GM23338 (cell line): Measurements from ENCODE around the gene MMP1. TPM values are rescaled to one million over a fixed set of nuclear protein-coding genes. Genes with fewer than 3 reads are reported as not detected.

Experiments used
- ATAC-seq: fragments of 200-7000 bp; cut with Tn5 transposase; 3 replicates; pipeline ENCODE4 v1.9.1; 2020
- DNase-seq: peaks from one replicate; pipeline ENCODE4 v3.0.0-alpha.2; 2015; ENCODE audit warnings: low spot score
- H2AFZ ChIP-seq: fragments of 200-600 bp; sonication (generic); 2 replicates; pipeline ENCODE4 v1.8.0; 2016; ENCODE audit warnings: antibody characterized with exemption, mild to moderate bottlenecking, moderate library complexity
- H3F3A ChIP-seq: fragments of 200-600 bp; sonication (generic); replicated peaks from 2 replicates; pipeline ENCODE4 v1.8.0; 2017; ENCODE audit warnings: antibody characterized with exemption, mixed run types, low read depth
- H3K27ac ChIP-seq: fragments of 200-600 bp; sonication (generic); 2 replicates; pipeline ENCODE4 v1.6.1; 2016; ENCODE audit warnings: low read depth
- H3K27me3 ChIP-seq: fragments of 200-600 bp; sonication (generic); 2 replicates; pipeline ENCODE4 v1.8.0; 2016; ENCODE audit warnings: mild to moderate bottlenecking, mixed run types, moderate library complexity; ENCODE audit not compliant: insufficient read depth
- H3K36me3 ChIP-seq: fragments of 200-600 bp; sonication (generic); 2 replicates; pipeline ENCODE4 v1.8.0; 2016; ENCODE audit warnings: mild to moderate bottlenecking; ENCODE audit not compliant: insufficient read depth
- H3K4me1 ChIP-seq: fragments of 200-600 bp; sonication (generic); 2 replicates; pipeline ENCODE4 v1.8.0; 2016; ENCODE audit warnings: mild to moderate bottlenecking, moderate library complexity; ENCODE audit not compliant: insufficient read depth
- H3K4me2 ChIP-seq: fragments of 200-600 bp; sonication (generic); 2 replicates; pipeline ENCODE4 v1.7.1; 2017; ENCODE audit warnings: mixed run types
- H3K4me3 ChIP-seq: fragments of 200-600 bp; sonication (generic); 2 replicates; pipeline ENCODE4 v1.6.1; 2016; ENCODE audit warnings: mixed run types
- H3K79me2 ChIP-seq: fragments of 200-600 bp; sonication (generic); replicated peaks from 2 replicates; pipeline ENCODE4 v1.8.0; 2017; ENCODE audit warnings: mild to moderate bottlenecking; ENCODE audit not compliant: insufficient read depth
- H3K9me2 ChIP-seq: fragments of 200-600 bp; sonication (generic); 2 replicates; pipeline ENCODE4 v1.8.0; 2017; ENCODE audit not compliant: insufficient read depth
- H4K20me1 ChIP-seq: fragments of 200-600 bp; sonication (generic); replicated peaks from 2 replicates; pipeline ENCODE4 v1.8.0; 2017; ENCODE audit warnings: mild to moderate bottlenecking; ENCODE audit not compliant: insufficient read depth
- H3K27ac Mint-ChIP-seq: 2 replicates; pipeline ENCODE4 v1.8.0; 2020; ENCODE audit warnings: inconsistent platforms, mild to moderate bottlenecking, moderate library complexity, mixed read lengths
- H3K27me3 Mint-ChIP-seq: 3 replicates; pipeline ENCODE4 v1.8.0; 2022; ENCODE audit warnings: low read depth, mild to moderate bottlenecking, moderate library complexity, mixed read lengths, inconsistent platforms; ENCODE audit not compliant: insufficient read depth, poor library complexity
- H3K36me3 Mint-ChIP-seq: 3 replicates; pipeline ENCODE4 v1.8.0; 2021; ENCODE audit warnings: low read depth, mild to moderate bottlenecking, inconsistent platforms, moderate library complexity, mixed read lengths
- H3K4me1 Mint-ChIP-seq: 3 replicates; pipeline ENCODE4 v1.8.0; 2020; ENCODE audit warnings: mild to moderate bottlenecking, inconsistent platforms, mixed read lengths
- H3K4me3 Mint-ChIP-seq: 3 replicates; pipeline ENCODE4 v1.8.0; 2021; ENCODE audit warnings: moderate library complexity, mild to moderate bottlenecking, inconsistent platforms, mixed read lengths
- H3K9me3 Mint-ChIP-seq: 3 replicates; pipeline ENCODE4 v1.8.0; 2020; ENCODE audit warnings: moderate library complexity, mild to moderate bottlenecking, inconsistent platforms, mixed read lengths
- CREB1 ChIP-seq: fragments of 250-450 bp; sonication (Bioruptor Pico); IDR thresholded peaks from 2 replicates; pipeline ENCODE4 v1.5.0; 2020; ENCODE audit warnings: low read depth, mild to moderate bottlenecking, moderate library complexity
- EZH2 ChIP-seq: fragments of 200-600 bp; sonication (generic); IDR thresholded peaks from one replicate; pipeline ENCODE4 v1.8.0; 2017; ENCODE audit warnings: antibody characterized with exemption, mild to moderate bottlenecking, low read depth; ENCODE audit not compliant: unreplicated experiment
- EZH2phosphoT487 ChIP-seq: fragments of 200-600 bp; sonication (generic); IDR thresholded peaks from one replicate; pipeline ENCODE4 v1.8.1; 2018; ENCODE audit warnings: antibody characterized with exemption; ENCODE audit not compliant: unreplicated experiment
- JUNB ChIP-seq: IDR thresholded peaks from one replicate; pipeline ENCODE4 v1.6.1; 2016; ENCODE audit warnings: antibody characterized with exemption; ENCODE audit not compliant: unreplicated experiment
- NANOG ChIP-seq: IDR thresholded peaks from 2 replicates; pipeline ENCODE4 v1.6.1; 2016; ENCODE audit warnings: antibody characterized with exemption, borderline replicate concordance
- STAT1 ChIP-seq: IDR thresholded peaks from one replicate; pipeline ENCODE4 v1.6.1; 2016; ENCODE audit warnings: antibody characterized with exemption; ENCODE audit not compliant: unreplicated experiment
- ZNF114 ChIP-seq: fragments of 250-450 bp; sonication (Bioruptor Pico); IDR thresholded peaks from 2 replicates; pipeline ENCODE4 v1.5.0; 2020; ENCODE audit warnings: mild to moderate bottlenecking, moderate library complexity
- ZNF331 ChIP-seq: fragments of 250-450 bp; sonication (Bioruptor Pico); IDR thresholded peaks from 2 replicates; pipeline ENCODE4 v1.5.0; 2020; ENCODE audit warnings: low read depth, mild to moderate bottlenecking, moderate library complexity
- ZNF462 ChIP-seq: fragments of 250-450 bp; sonication (Bioruptor Pico); IDR thresholded peaks from 2 replicates; pipeline ENCODE4 v1.5.0; 2020; ENCODE audit warnings: mild to moderate bottlenecking, moderate library complexity
- polyA plus RNA-seq: library from polyadenylated mRNA; unstranded; fragments of >200 nt; fragmentation: Nextera tagmentation; extraction: Ambion mirVana; gene quantifications from 2 replicates; pipeline ENCODE4 v1.2.1, GENCODE V29; 2016
- total RNA-seq: library from RNA; depleted of rRNA; stranded (reverse); fragments of >200 nt; shearing (Covaris generic); gene quantifications from 2 replicates; pipeline ENCODE4 v1.2.3, GENCODE V29; 2014

MMP1 gene
- total and polyA plus RNA-seq, 2 experiments from 2014 or later: not detected

GRCh38 chr11:102831128-102831488 is 33.1 kb upstream of the MMP1 start (continued):
- TF ChIP-seq JUNB: no peak
- no peak for TF ChIP-seq NANOG
- no peak for TF ChIP-seq CREB1 (CRISPR knock-in tag)
- no peak for TF ChIP-seq EZH2phosphoT487
- TF ChIP-seq ZNF331: no peak
- no peak for TF ChIP-seq STAT1
- TF ChIP-seq ZNF114: no peak
- TF ChIP-seq EZH2: no peak

- Histone ChIP-seq H3K4me1 (no peaks in the 10 kb centered on the region), H3F3A (no peaks in the 10 kb centered on the region), H2AFZ (peak overlapping the region; percentile 40; the same call in 1 of the 2 replicates), H3K79me2 (no peaks in the 10 kb centered on the region), H3K4me2 (no peak overlapping the region), H3K36me3 (no peaks in the 10 kb centered on the region), H3K9me2 (no peaks in the 10 kb centered on the region), H4K20me1 (no peaks in the 10 kb centered on the region), H3K27me3 (no peaks in the 10 kb centered on the region), H3K4me3 (no peak overlapping the region), H3K27ac (no peak overlapping the region)
- H3K36me3 Mint-ChIP-seq: peaks cover 12% of the 10 kb centered on the region
- no peak for ATAC-seq
- no peak for DNase-seq
- H3K27ac Mint-ChIP-seq: no peak overlapping the region
- no peak for TF ChIP-seq EZH2phosphoT487
- no peak for TF ChIP-seq ZNF462 (CRISPR knock-in tag)
- H3K4me1 Mint-ChIP-seq: peaks cover 9% of the 10 kb centered on the region; the same call in 2 of the 3 replicates
- no peak overlapping the region for H3K4me3 Mint-ChIP-seq
- H3K9me3 Mint-ChIP-seq: peaks cover 17% of the 10 kb centered on the region
- H3K27me3 Mint-ChIP-seq: no peaks in the 10 kb centered on the region
Observed at GRCh38 chr11:102830001-102830727, 32.2 kb upstream of the MMP1 start.
